Heart right ventricle (tissue), 16 donors: ENCODE measurements around the gene AMER2. TPM values are rescaled to one million over a fixed set of nuclear protein-coding genes. Genes with fewer than 3 reads are reported as not detected.
A peak's percentile ranks its signal among the peaks of the same experiment; 100 is the strongest.

Experiments
- ATAC-seq, 8 donors: fragments of 200-7000 bp; cut with Tn5 transposase; one replicate each; pipeline ENCODE4 v1.9.1; 2020; ENCODE audit warnings: mild to moderate bottlenecking in 8 of 8, moderate library complexity in 8 of 8, moderate number of reproducible peaks in 1 of 8
- DNase-seq, 2 donors: peaks; one replicate each; pipeline ENCODE4 v3.0.0-alpha.2; 2020
- H3K27ac ChIP-seq, 10 donors: fragments of 200-600 bp; sonication (generic) in 2 of 10; one replicate each; pipeline versions ENCODE4 v1.5.0 to v1.8.0; 2020 to 2022; ENCODE audit warnings: mild to moderate bottlenecking in 3 of 10
- H3K27me3 ChIP-seq, 7 donors: fragments of 200-600 bp; one replicate each; pipeline ENCODE4 v1.8.0; 2021 to 2022; ENCODE audit warnings: mild to moderate bottlenecking in 2 of 7
- H3K36me3 ChIP-seq, 9 donors: fragments of 200-600 bp; sonication (generic) in 1 of 9; one replicate each; pipeline versions ENCODE4 v1.5.0 to v1.8.0; 2020 to 2022; ENCODE audit warnings: mild to moderate bottlenecking in 2 of 9
- H3K4me1 ChIP-seq, 9 donors: fragments of 200-600 bp; sonication (generic) in 1 of 9; one replicate each; pipeline versions ENCODE4 v1.5.0 to v1.8.0; 2020 to 2022; ENCODE audit warnings: mild to moderate bottlenecking in 4 of 9
- H3K4me3 ChIP-seq, 10 donors: fragments of 200-600 bp; sonication (generic) in 2 of 10; one replicate each; pipeline versions ENCODE4 v1.5.0 to v1.8.0; 2020 to 2022; ENCODE audit warnings: mild to moderate bottlenecking in 7 of 10, moderate library complexity in 2 of 10
- H3K9me3 ChIP-seq, 11 donors: fragments of 200-600 bp in 10 of 11; sonication (generic) in 2 of 11; one replicate each; pipeline versions ENCODE4 v1.5.0 to v1.8.0; 2013 to 2022; ENCODE audit warnings: mild to moderate bottlenecking in 2 of 11, control low read depth in 1 of 11, moderate library complexity in 1 of 11
- CTCF ChIP-seq, 9 donors: fragments of 200-600 bp; sonication (generic) in 2 of 9; IDR thresholded peaks; one replicate each; pipeline versions ENCODE4 v1.5.0 to v1.8.0; 2021 to 2022; ENCODE audit warnings: antibody characterized with exemption in 9 of 9, mild to moderate bottlenecking in 5 of 9, moderate library complexity in 1 of 9
- WGBS, 2 donors: extraction: QIAGEN DNeasy Blood & Tissue Kit; methylation state at CpG; one replicate each; pipeline ENCODE4 v1.1.7; 2013; ENCODE audit warnings: inconsistent platforms in 1 of 2; 5-methylcytosine and 5-hydroxymethylcytosine counted together
- intact Hi-C, 10 donors: fragments of 100-400 bp; cut with DNase I; formaldehyde crosslinking; loops; one replicate each; pipeline versions ENCODE4 v1.11.1 to v1.14.2; 2022
- polyA plus RNA-seq, 2 donors: library from polyadenylated mRNA; stranded (reverse); fragments of 200-250 nt; gene quantifications; one replicate each; pipeline ENCODE4 v1.2.3, GENCODE V29; 2013
- total RNA-seq, 10 donors: library from RNA; stranded (reverse); fragmentation: NEBNext Ultra II Directional in 3 of 10; extraction: Animal tissue kit (Norgen Biotek cat#: 25700) in 3 of 10; gene quantifications; one replicate each; pipeline versions ENCODE4 v1.2.1 to v1.2.4, GENCODE V29; 2021 to 2023
- donor health status: Arrhythmogenic right ventricular cardiomyopathy.
- donor health status: ischemic (EF 13 %, LVEDD 7.1; RV severe dilation, severe dysfunction).
- donor health status: healthy with polysubstance abuse.
- donor health status: DM: no; HTN: yes; CAD: no.
- donor health status: DM: no; HTN: no; CAD: no.
- donor health status: ischemic (EF 25% LVEDD 6.9; RV normal size, moderate dysfunction).
- donor health status: ischemic (EF 25% LVEDD 5.7; RV mildly dilated, moderate dysfunction).
- donor health status: healthy.
- donor health status: DM: yes; HTN: yes; CAD: no.
- donor health status: Ischemic cardiomyopathy.
- donor health status: ischemic (EF 35%, LVEDD 5.7; RV mildly dilated, moderate dysfunction).
- donor health status: nonischemic (EF 11% LVEDD 7.7; RV severe dilation, severe dysfunction).
- donor health status: DM: yes; HTN: yes; CAD: no.
- donor health status: PGD.
- donor health status: ischemic (EF 29% LVEDD 5.4; RV normal size, mild dysfunction).
- donor health status: nonischemic (EF 23%, LVEDD 6.1; RV moderate dilation, normal function).

Gene AMER2
- total and polyA plus RNA-seq, 12 donors: not detected

- no peak overlapping the region for H3K27ac ChIP-seq
- peak in 1 of 8 donors; percentile 20 for ATAC-seq
- TF ChIP-seq CTCF (IDR thresholded peaks at IDR 0.05): no peak
- no peak for DNase-seq
- no peaks in the 10 kb centered on the region for H3K9me3 ChIP-seq
- H3K27me3 ChIP-seq: peaks cover 10 to 90% (median 85%) of the 10 kb centered on the region in 7 donors
- 1 to 3% methylated on average over 62 to 68 of the region's 75 CpGs for WGBS, 2 donors
- H3K36me3 ChIP-seq: no peaks in the 10 kb centered on the region
- intact Hi-C loops: no loop called here
- H3K4me3 ChIP-seq: peak overlapping the region in 3 of 10 donors; percentile 0 to 15 (median 8)
- peaks cover 0 to 11% (median 8%) of the 10 kb centered on the region in 9 donors for H3K4me1 ChIP-seq
These were observed 1.5 kb downstream of the AMER2 start for GRCh38 chr13:25170554-25171111.

GRCh38 chr13:25169951-25170553 is 2.0 kb downstream of the AMER2 start:
- peaks cover 0 to 11% (median 8%) of the 10 kb centered on the region in 9 donors for H3K4me1 ChIP-seq
- no peak for TF ChIP-seq CTCF (IDR thresholded peaks at IDR 0.05)
- H3K4me3 ChIP-seq: no peak overlapping the region
- H3K9me3 ChIP-seq: no peaks in the 10 kb centered on the region
- no peak for DNase-seq
- H3K27ac ChIP-seq: no peak overlapping the region
- 74 to 78% methylated on average over 37 of the region's 37 CpGs for WGBS, 2 donors
- intact Hi-C loops: no loop called here
- H3K36me3 ChIP-seq: no peaks in the 10 kb centered on the region
- peaks cover 10 to 87% (median 81%) of the 10 kb centered on the region in 7 donors for H3K27me3 ChIP-seq
- no peak for ATAC-seq

GRCh38 chr13:25169356-25169755 is 2.7 kb downstream of the AMER2 start:
- peaks cover 0 to 11% (median 8%) of the 10 kb centered on the region in 9 donors for H3K4me1 ChIP-seq
- H3K9me3 ChIP-seq: no peaks in the 10 kb centered on the region
- H3K27ac ChIP-seq: no peak overlapping the region
- DNase-seq (no peak), ATAC-seq (no peak)
- H3K36me3 ChIP-seq: no peaks in the 10 kb centered on the region
- no peak for TF ChIP-seq CTCF (IDR thresholded peaks at IDR 0.05)
- peaks cover 10 to 86% (median 77%) of the 10 kb centered on the region in 7 donors for H3K27me3 ChIP-seq
- intact Hi-C loops: no loop called here
- WGBS, 2 donors: 70 to 71% methylated on average over 12 of the region's 12 CpGs
- H3K4me3 ChIP-seq: no peak overlapping the region

- TF ChIP-seq CTCF (IDR thresholded peaks at IDR 0.05): no peak
- 19 to 25% methylated on average over 3 of the region's 3 CpGs for WGBS, 2 donors
- intact Hi-C loops: no loop called here
- peaks cover 10 to 84% (median 72%) of the 10 kb centered on the region in 7 donors for H3K27me3 ChIP-seq
- no peak overlapping the region for H3K27ac ChIP-seq
- H3K4me3 ChIP-seq: no peak overlapping the region
- no peaks in the 10 kb centered on the region for H3K36me3 ChIP-seq
- peaks cover 0 to 11% (median 8%) of the 10 kb centered on the region in 9 donors for H3K4me1 ChIP-seq
- DNase-seq: no peak
- no peak for ATAC-seq
- H3K9me3 ChIP-seq: no peaks in the 10 kb centered on the region
These were observed 3.3 kb downstream of the AMER2 start for GRCh38 chr13:25168790-25169189.
